ENCODE results near the gene ZNRD2. TPM values are rescaled to one million over a fixed set of nuclear protein-coding genes. Genes with fewer than 3 reads are reported as not detected.
A peak's percentile ranks its signal among the peaks of the same experiment; 100 is the strongest.

The ZNRD2 gene
- total RNA-seq, 1 experiment from 2014 or later = 45.8 TPM

- H3K4me2 ChIP-seq (ENCODE audit: insufficient read depth, insufficient read length, low read length) = peak overlapping the region; percentile 18
- H3K14ac ChIP-seq (ENCODE audit: insufficient read depth, low read length) = no peak overlapping the region
- no peak overlapping the region for H2BK15ac ChIP-seq (ENCODE audit: low read depth, low read length)
- H4K91ac ChIP-seq (ENCODE audit: insufficient read length, low read depth, low read length) = no peak overlapping the region
- H2BK5ac ChIP-seq (ENCODE audit: insufficient read length, low read length) = no peak overlapping the region
- no peaks in the 10 kb centered on the region for H3K27me3 ChIP-seq (ENCODE audit: insufficient read depth, low read length)
- H3K4me1 ChIP-seq (ENCODE audit: insufficient read depth, low read length) = no peaks in the 10 kb centered on the region; the same call in 1 of the 2 replicates
- no peak overlapping the region for H2BK12ac ChIP-seq (ENCODE audit: insufficient read length, low read depth, low read length)
- no peak overlapping the region for H3T11ph ChIP-seq (ENCODE audit: low read length)
- no peak overlapping the region for H2AK5ac ChIP-seq (ENCODE audit: insufficient read length, low read length)
- no peaks in the 10 kb centered on the region for H3K9me3 ChIP-seq (ENCODE audit: control insufficient read depth, low read depth, low read length)
- Mint-ChIP-seq H3K9me3 (no peaks in the 10 kb centered on the region), H3K27me3 (ENCODE audit: low read depth) (peaks cover 3% of the 10 kb centered on the region), H3K27ac (peak overlapping the region; percentile 24 to 85 (median 82); a peak in 3 of 7 replicates), H3K36me3 (ENCODE audit: insufficient read depth in 1 of 3, low read depth in 3 of 3) (peaks cover 10 to 36% (median 36%) of the 10 kb centered on the region in 3 experiments; a peak in 6 of 7 replicates), H3K4me3 (peak overlapping the region; percentile 94 to 97), H3K4me1 (peaks cover 19 to 34% of the 10 kb centered on the region in 2 experiments)
- H4K20me1 ChIP-seq (ENCODE audit: control insufficient read depth, insufficient read depth, insufficient read length) = no peaks in the 10 kb centered on the region
- no peak overlapping the region for H3K27ac ChIP-seq (ENCODE audit: insufficient read length, low read depth, low read length)
- no peak overlapping the region for H3K23ac ChIP-seq (ENCODE audit: insufficient read length, low read depth, low read length)
- H3K4ac ChIP-seq (ENCODE audit: low read depth, low read length) = no peak overlapping the region
- H3K9ac ChIP-seq (ENCODE audit: extremely low read depth, insufficient read length, low read length) = no peak overlapping the region
- H4K5ac ChIP-seq (ENCODE audit: insufficient read length, low read depth, low read length) = no peak overlapping the region
- H4K8ac ChIP-seq (replicated peaks; ENCODE audit: insufficient read length, low read depth, low read length) = no peak overlapping the region
- H3K18ac ChIP-seq (ENCODE audit: insufficient read length, low read depth, low read length) = no peak overlapping the region
- no peak overlapping the region for H2BK120ac ChIP-seq (ENCODE audit: low read depth, low read length, poor library complexity, severe bottlenecking)
- H2BK20ac ChIP-seq (ENCODE audit: low read depth, low read length, poor library complexity, severe bottlenecking) = no peak overlapping the region
- no CpG with 5 or more reads among the region's 12 CpGs for WGBS (ENCODE audit: extremely low coverage, insufficient read length, low lambda C conversion rate)
- TF ChIP-seq CTCF (conservative IDR thresholded peaks at IDR 0.05) = no peak
- H3K56ac ChIP-seq (ENCODE audit: insufficient read length, low read depth, low read length) = no peak overlapping the region
- peaks cover 7% of the 10 kb centered on the region; the same call in 1 of the 2 replicates for H3K79me2 ChIP-seq (ENCODE audit: insufficient read depth, low read length)
- no peak for DNase-seq
- peaks cover 3% of the 10 kb centered on the region for H3K79me1 ChIP-seq (ENCODE audit: insufficient read depth, low read depth, low read length, poor library complexity, severe bottlenecking)
- H3K23me2 ChIP-seq (ENCODE audit: insufficient read length, low read depth, low read length, poor library complexity, severe bottlenecking) = peaks cover 26% of the 10 kb centered on the region
- H2AFZ ChIP-seq (ENCODE audit: low read length) = no peak overlapping the region
These were observed 41.7 kb downstream of the ZNRD2 start for GRCh38 chr11:65611758-65612603.

Measured in H9 (cell line).